Astrocyte of the hippocampus (primary cell): Measurements from ENCODE around the gene ARHGAP25.

ENCODE experiments used
- DNase-seq: peaks from one replicate; pipeline ENCODE4 v3.0.0; 2011; ENCODE audit warnings: low read depth, low spot score

Gene ARHGAP25

GRCh38 chr2:68860111-68860510 lies 125.5 kb downstream of the ARHGAP25 start:
- DNase-seq = no peak

DNA sequence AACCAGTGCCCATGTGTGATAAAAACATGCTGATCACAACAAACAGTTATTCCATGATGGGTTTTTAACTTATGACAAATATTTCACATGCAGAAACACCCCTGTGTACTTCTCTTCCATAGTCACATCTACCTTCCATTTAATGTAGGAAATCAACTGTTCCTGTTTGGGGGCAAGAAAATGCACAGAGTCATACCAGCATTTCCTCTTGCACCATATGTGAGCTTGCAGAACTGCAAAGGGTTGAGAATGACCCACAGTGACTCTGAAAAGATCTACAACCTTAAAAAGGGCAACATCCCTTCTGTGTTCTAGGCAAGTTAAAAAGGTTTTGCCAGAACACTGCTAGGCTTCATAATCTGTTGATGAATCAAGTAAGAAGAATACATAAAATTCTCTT lies 126.7 kb downstream of the ARHGAP25 start:
- DNase-seq = no peak

DNA sequence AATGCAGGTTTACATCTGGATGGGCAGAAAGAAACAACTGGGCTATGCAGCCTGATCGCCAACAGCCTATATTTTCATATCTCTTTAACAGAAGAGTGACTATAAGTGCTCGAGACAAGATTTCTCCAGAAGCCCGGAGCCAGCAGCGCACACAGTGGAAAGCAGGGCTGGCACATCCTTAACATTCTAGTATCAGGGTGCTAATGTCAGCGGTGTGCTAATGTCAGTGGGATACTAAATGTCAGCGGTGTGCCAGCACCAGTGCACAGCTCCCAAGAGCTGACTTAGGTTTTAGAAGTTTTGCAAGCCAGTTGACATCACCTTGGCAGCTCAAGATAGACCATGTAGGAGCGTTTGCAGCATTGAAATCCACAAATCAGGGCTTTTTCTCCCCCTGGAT lies 128.3 kb downstream of the ARHGAP25 start:
- no peak for DNase-seq

- no peak for DNase-seq
Measured at GRCh38 chr2:68863996-68864395, 129.4 kb downstream of the ARHGAP25 start.

DNA sequence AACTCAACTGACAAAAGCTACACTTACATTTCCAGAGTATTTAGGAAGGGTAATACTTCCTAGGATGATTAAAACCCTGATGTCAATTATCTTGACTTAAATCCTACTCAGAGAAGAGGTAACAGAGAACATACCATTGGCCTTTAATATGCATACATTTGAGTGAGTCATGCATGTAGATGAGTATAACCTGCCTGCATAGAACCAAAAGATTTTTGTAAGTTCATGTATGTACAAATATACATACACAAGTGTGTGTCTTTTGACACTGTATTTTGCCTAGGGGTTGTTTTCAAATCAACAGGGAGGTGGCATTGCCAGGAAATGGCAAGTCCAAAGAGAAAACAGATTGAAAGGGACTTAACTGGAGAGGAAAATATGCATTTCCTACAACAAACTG lies 130.5 kb downstream of the ARHGAP25 start:
- DNase-seq = no peak

GRCh38 chr2:68870215-68870614 lies 135.6 kb downstream of the ARHGAP25 start:
- DNase-seq = no peak

DNA sequence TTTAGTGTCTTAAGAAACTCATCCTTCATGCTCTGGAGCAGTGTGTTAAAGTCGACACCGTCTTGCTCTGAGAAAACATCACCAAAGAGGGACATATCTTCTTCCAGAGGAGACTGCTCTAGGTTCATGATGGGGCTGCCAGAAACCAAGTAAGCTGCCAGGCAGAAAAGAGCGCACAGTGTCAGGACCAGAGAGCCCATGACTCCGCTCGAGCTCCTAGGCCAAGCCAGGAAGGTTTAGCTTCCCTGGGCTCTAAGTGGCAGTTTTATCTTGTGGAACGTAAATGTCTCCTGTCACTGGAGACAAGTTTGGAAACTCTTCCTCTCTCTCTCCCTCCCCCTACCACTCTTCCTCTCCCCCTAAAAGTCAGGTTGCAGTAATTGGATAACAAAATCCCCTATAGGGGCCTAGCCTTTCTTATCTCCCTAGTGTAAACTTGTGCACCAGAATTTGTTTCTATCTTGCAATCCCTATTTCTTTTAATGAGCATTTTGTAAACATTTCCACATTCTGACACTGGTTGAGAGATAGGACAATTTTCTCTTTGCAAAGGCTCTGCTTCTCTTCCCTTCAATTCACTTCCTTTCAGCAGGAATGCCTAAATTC lies 136.7 kb downstream of the ARHGAP25 start, which contains the start of gene BMP10:
Gene BMP10, minus strand, starts transcription at position 239 of the 606 bp plus-strand sequence. Its CDS starts 39 bp downstream, at position 200.
- DNase-seq = no peak
